Stimulated activated CD4-positive, alpha-beta T cell treated with anti-CD3 and anti-CD28 coated beads, TNF-alpha, amount 100 ng/mL, for 4 hours (primary cell): ENCODE data around the gene ATCAY.

Source experiments
- DNase-seq, 3 experiments: peaks; one replicate each; pipeline ENCODE4 v3.0.0-alpha.2; 2020; ENCODE audit warnings: low read depth in 3 of 3

Gene ATCAY, protein sequence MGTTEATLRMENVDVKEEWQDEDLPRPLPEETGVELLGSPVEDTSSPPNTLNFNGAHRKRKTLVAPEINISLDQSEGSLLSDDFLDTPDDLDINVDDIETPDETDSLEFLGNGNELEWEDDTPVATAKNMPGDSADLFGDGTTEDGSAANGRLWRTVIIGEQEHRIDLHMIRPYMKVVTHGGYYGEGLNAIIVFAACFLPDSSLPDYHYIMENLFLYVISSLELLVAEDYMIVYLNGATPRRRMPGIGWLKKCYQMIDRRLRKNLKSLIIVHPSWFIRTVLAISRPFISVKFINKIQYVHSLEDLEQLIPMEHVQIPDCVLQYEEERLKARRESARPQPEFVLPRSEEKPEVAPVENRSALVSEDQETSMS

DNA sequence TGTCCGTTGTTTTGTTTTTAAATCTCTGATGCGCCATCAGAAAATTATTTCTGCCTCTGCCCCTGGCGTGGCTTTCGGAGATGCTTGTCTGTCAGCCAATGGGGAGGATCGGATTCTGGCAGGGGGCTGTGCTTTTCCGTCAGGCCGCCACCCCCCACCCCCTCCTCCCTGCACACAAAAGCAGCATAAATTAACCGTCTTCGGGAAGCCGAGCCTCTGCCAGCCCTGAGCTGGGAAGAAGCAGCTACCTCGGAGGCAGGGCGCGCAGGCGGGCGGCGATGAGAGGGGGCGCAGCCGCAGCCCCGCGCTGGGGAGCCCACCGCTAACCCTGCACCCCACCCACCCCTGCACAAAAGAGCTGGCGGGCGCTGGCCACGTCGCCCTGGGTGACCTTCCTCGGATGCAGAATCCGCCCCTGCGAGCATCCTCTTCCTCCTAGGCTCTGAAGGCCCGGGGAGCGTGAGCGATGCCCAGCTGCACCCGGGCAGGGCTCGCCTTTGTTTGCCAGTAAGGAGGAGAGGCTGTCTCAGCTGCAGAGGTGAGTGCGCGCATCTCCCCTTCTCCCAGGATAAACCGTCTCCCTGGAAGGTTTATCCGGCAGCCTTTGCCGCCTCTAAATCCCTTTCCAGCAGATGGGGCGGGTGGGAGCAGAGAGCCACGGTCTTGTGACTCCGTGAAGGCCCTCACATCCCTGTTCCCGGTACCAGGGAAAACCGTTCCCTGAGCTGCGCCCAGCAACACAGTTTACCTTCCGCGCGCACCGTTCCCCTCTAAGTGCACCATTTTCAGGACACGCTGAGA lies at the start of gene ATCAY:
Gene ATCAY, plus strand, starts transcription at position 215 of the 801 bp plus-strand sequence. CDS start 5,083 bp downstream, outside the sequence.
- no peak for DNase-seq

DNA sequence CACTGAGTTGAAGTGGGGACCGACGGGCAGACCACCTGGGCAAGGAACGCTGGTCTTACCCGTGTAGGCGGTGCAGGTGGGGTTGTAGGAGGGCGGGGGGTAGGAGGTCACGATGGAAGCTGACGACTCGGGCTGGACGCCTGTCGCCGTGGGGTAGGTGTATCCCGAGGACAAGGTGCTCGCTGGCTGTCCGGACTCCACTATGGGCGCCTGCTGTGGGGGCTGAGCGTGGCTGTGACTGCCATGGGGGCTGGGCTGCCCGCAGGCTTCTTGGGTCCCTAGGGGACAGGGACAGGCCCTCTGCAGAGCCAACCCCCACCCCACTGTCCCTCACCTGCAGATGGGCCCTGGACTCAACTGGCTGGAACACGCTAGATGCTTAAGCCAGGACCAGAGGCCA lies 48.9 kb upstream of the ATCAY start:
- DNase-seq = no peak

DNA sequence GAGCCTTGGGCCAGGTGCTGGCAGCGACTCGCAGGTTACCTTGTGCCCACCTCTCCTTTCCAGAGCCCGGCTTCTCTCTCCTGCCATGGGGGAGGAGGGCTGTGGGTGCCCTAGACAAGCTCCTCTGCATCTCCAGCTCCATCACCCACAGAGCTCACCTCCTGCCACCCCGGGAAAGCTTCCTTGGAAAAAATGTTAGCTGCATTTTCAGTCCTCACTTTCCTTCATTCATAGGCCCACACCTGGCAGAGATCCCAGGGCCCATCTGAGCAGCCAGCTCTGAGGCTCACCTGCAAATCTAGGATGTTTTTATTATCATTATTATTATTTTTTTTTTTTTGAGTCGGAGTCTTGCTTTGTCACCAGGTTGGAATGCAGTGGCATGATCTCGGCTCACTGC lies 48.5 kb upstream of the ATCAY start:
- no peak for DNase-seq

DNA sequence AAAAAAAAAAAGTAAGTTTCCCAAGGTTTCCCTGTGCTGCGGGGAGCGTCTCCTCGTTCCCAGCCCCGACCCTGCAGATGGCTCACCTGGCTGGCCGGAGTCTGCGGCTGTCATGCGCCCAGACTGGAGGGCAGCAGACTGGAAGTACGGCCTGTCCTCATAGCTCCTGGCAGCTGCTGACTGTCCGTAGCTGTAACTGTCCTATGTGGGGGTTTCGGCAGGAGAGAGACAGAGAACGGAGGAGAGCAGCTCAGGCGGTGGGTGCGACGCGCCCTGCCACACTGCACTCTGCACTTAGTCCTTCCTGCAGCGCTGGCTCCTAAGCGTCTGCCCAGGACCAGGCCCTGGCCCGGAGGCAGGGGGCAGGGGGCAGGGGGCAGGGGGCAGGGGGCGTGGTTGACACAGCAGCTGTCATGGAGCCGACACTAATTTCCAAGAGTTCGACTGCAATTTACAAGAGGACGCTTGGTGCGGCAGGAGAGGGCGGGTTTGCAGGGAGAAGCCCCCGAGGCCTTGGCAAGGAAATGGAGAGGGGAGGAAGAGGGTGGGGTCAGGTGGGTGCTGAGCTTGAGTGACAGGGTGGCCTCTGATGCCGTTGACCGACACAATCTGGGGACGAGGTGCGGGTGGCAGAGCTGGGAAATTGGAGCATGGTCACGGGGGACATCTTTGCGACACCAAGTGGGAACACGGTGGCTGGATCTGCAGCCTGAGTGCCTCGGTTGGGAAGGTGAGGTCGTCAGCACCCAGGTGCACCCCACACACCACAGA lies 46.7 kb upstream of the ATCAY start:
- DNase-seq = no peak

DNA sequence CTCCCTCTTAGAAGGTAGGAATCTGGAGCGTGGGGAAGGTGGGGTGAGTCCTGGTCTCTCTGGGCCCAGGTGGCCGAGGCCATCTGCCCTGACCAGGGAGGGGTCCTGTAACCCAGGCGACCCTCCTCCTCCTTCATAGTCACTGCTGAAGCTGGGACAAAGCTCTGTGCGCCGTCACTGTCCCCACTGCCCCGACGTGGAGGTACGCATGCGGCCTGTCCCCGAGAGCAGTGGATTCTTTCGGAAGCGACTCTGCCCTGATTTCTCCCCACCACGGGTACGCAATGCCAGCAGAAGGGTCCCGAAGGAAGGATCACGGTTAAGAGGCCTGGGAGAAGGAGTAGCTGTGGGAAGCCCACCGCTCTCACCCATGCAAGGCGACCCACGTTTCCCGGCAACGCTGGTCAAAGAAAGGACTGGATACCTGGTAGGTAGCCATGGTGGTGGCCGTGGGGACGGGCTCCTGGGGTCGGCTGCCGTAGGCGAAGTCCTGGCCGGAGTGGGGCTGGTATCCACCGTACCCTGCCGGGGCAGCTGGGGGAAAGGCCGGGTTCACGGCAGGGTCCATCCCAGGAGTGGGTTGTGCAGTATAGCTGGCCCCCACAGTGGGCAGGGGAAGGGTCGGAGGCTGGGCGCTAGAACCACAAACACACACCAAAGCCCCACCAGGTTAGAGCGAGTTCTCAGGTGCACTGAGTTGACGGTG lies 46.0 kb upstream of the ATCAY start:
- DNase-seq = no peak

DNA sequence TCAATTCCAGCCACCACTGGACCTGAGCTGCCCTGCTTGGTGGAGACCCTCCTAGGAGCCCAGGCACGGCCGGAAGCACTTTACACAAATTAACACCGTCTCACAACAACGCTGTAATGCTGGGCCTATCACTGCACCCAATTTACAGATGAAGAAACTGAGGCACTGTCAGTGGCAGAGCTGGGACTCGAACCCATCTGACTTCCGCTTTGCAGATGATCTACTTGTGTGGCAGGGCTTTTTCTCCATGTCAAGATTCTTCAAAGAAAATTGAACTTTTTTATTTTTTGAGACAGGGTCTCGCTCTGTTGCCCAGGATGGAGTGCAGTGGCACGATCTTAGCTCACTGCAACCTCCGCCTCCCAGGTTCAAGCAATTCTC lies 45.4 kb upstream of the ATCAY start:
- DNase-seq = no peak

DNA sequence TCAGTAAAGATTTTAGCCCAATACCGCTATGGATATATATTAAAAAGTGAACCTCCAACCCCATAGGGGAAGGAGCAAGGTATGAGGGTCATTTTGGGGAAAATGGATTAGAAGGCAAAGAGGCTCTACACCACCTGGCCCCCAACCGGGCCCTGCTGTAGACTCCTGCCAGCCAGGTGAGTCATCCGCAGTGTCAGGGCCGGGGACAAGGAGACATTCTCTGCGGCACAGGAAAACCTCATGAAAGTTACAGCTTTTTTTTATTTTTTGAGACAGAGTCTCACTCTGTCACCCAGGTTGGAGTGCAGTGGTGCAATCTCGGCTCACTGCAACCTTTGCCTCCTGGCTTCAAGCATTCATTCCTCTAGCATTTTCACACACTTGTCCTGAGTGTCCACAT lies 43.6 kb upstream of the ATCAY start:
- no peak for DNase-seq

DNA sequence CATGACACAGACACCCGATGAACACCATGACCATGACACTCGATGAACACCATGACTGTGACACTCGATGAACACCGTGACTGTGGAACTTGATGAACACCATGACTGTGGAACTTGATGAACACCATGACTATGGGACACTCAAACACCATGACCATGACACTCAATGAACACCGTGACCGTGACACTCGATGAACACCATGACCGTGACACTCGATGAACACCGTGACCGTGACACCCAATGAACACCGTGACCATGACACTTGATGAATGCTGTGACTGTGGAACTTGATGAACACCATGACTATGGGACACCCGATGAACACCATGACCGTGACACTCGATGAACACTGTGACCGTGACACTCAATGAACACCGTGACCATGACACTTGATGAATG lies 43.2 kb upstream of the ATCAY start:
- DNase-seq = no peak

DNA sequence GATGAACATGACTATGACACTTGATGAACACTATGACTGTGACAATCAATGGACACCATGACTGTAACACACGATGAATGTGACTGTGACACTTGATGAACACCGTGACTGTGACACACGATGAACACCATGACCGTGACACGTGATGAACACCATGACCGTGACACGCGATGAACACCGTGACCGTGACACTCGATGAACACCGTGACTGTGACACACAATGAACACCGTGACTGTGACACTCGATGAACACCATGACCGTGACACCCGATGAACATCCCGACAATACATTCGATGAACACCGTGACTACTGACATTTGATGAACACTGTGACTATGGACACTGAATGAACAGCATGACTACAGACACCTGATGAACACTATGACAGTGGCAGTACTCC lies 42.6 kb upstream of the ATCAY start:
- no peak for DNase-seq

DNA sequence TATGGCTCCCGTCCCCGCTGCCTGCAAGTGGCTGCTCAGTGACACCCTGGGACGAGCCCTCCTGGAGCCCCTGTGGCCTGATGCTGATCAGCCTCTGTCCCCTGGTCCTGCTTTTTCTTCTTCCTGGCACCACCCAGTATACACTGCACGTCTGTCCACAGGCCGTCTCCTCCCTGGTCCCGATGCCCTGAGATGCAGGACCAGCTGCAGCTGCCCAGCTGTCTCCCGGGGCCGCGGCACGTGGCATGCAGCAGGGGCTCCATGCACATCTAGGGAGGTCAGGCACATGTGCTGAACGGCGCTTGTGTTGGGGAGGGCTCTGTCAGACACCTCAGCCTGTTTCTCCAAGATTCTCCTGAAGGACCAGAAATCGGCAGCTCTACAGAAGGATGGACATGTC lies 41.8 kb upstream of the ATCAY start:
- DNase-seq = no peak

DNA sequence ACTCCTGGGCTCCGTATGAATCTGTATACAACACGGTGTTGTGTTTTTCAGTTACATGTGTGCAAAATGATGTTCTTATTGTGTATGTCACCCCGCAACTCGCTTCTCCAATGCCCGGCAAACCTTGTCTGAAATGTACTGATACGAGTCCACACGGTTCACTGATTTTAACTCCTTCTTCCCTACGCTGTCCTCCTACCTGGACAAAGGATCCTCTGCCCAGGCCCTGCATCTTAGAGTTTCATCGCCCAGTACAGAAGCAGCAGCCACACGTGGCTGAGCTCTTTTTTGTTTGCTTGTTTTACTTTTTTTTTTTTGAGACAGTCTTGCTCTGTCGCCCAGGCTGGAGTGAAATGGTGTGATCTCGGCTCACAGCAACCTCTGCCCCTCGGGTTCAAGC lies 40.5 kb upstream of the ATCAY start:
- no peak for DNase-seq

DNA sequence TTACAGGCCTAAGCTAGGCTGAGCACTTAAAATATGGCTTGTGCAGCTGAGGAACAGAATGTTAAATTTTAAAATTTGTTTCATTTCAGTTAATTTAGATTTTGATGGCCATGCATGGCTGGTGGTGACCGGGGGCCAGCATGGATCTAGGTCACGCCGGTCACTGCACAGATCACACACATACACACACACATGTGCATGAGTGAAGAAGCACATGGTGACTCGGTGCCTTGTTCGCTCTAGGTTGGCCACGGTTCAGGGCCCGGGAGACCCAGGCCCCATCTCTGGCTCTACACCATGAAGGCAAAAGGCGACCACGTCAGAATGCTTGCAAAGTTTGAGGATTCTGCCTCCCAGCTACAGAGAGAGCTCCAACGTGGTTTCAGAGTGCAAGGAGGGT lies 39.7 kb upstream of the ATCAY start:
- no peak for DNase-seq

DNA sequence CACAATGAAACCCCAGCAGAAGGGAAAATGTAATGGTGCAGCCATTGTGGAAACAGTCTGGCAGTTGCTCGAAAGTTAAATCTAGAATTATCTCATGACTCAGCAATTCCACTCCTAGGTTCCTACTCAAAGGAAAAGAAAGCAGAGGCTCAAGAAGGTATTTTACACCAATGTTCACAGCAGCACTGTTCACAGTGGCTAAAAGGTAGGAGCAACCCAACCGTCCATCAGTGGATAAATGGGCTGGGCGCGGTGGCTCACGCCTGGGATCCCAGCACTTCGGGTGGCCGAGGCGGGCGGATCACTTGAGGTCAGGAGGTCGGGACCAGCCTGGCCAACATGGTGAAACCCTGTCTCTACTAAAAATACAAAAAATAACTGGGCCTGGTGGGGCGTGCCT lies 37.5 kb upstream of the ATCAY start:
- DNase-seq = no peak

DNA sequence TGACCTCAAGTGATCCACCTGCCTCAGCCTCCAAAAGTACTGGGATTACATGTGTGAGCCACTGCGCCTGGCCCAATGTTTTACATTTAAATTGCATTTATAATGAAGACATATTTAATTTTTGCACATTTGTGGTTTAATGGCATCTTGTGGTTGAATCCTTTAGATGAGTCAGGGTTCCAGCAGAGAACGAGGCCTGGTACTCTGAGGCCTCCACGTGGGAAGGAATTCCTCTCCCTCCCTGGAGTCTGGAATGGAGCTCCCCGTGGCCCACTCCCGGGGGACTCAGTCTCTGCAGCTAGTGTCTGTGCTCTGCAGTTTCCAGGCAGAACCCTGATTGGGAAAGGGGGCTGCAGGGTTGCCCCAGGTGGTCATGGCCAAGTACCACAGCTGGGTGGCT lies 35.9 kb upstream of the ATCAY start:
- no peak for DNase-seq

DNA sequence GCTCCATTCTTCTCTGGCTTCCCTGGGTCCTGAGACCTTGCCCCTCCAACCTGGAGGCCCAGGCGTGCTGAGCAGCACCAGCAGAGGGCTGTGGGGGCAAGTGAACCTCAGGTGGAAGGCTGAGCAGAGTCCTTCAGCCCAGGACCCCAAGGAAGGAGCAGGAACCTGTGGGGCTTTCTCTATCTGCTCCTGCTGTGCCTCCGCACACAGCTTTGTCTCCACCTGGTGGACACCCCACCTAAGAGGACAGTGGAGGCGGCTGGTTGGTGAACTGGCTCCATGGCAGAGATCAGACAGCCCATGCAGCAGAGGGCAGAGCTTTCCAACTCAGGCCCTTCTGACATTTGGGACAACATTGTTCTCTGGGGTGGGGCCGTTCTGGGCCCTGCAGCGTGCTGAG lies 31.4 kb upstream of the ATCAY start:
- peak in 2 of 3 experiments; percentile 14 to 23 for DNase-seq

DNA sequence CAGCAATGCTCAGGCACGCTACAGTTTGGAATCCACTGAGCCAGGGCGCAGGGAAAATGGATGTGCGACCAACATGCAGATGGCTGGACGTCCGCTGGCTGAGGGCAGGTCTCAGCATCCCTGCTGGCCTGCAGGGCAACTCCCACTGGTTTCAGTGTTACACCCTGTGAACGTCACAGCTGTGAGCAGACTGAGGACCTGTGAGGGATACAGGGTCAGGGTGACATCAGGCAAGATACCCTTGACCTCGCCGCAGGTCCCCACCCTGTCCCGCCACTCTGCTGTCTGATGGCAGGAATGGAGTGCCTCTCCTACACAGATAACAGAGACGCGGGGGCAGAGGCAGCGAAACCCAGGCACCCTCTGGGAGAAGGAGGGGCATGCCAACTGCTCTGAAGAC lies 30.7 kb upstream of the ATCAY start:
- no peak for DNase-seq

DNA sequence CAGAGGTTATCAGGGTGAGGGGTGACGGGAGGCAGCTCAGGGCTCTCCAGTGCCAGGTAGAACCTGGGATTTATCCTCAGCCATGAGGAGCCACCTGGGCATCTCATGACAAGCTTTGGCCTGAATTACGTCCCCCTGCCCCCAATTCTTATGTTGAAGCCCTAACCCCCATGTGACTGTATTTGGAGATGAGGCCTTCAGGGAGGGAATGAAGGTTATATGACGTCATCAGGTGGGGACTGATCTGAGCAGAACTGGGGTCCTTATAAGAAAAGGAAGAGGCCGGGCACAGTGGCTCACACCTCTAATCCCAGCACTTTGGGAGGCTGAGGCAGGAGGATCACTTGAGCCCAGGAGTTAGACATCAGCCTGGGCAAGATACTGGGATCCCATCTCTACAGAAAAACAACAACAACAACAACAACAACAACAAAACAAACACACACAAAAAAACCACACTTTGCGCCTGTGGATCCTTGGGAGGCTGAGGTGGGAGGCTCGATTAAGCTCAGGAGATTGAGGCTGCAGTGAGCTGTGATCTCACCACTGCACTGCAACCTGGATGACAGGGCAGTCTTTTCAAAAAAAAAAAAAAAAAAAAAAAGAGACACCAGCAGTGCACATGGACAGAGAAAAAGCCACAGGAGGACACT lies 30.0 kb upstream of the ATCAY start:
- DNase-seq = no peak

DNA sequence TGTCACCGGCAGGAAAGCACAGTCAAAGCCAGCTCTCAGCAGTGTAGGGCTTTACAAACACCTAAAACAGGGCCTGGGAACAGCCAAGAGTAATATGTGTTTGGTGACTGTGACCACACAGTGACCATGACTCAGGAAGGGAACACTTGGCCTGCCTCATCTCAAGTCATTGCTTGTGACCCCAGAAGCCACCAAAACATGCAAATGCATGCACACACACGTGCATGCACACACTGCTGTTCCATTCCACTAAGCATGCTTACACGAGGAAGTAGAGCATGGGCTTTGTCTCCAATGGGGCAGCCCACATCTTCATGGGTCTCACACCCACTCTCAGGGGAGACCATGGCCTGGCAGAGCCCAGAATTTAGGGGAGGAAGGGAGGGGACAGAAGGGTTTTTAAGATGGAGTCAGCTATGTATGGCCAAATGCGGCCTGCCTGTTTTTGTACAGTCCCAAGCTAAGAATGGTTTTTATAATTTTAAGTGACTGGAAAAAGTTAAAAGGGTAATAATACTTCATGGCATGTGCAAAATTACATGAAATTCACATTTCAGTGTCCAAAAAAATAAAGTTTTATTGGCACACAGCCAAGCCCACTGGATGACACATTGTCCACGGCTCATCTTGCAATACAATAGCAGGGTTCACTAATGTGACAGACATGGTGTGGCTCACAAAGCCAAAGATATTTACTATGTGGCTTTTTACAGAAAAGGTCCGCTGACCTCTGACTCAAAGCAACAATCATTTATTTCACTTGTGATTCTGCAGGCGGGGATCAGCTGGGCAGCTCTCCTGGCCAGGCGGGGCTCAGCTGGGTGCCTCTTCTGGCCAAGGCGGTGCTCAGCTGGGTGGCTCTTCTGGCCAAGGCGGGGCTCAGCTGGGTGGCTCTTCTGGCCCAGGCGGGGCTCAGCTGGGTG lies 29.0 kb upstream of the ATCAY start:
- DNase-seq = no peak

DNA sequence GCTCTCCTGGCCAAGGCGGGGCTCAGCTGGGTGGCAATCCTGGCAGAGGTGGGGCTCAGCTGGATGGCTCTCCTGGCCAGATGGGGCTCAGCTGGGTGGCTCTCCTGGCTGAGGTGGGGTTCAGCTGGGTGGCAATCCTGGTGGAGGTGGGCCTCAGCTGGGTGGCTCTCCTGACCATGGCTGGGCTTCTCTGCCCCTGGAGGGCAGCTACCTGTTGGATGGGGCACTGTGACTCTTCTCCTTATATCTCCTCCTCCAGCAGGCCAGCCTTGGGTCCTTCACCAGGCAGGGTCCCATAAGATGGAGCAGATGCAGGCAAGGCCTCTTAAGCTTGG lies 28.3 kb upstream of the ATCAY start:
- no peak for DNase-seq

DNA sequence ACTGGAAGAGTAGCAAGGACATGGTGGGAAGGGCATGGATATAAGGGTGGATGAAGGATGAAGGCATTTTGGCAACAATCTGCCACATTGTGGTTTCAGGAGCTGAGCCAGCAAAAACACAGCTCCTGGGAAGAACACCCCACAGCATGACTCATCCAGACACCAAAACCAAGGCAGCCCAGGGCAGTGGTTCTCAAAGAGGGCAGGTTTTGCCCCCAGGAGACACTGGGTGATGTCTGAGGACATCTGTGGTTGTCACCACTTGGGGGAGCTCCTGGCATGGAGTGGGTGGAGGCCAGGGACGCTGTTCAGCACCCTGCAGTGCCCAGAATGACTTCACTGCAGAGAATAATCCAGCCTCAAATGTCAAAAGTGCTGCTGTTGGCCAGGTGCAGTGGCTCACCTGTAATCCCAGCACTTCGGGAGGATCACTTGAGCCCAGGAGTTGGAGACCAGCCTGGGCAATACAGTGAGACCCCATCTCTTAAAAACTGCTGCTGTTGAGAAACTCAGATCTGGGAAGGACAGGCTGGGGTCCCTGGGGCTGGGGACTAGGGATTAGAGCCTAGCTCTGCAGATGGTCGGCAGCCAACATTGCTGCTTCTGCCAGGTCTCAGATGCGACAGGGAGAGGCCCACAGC lies 27.8 kb upstream of the ATCAY start:
- peak in 2 of 3 experiments; percentile 8 to 9 for DNase-seq
